B cell (primary cell): ENCODE measurements around the gene CNTNAP1. TPM values are rescaled to one million over a fixed set of nuclear protein-coding genes. Genes with fewer than 3 reads are reported as not detected.

ENCODE experiments used
- ATAC-seq: fragments of 200-7000 bp; cut with Tn5 transposase; one replicate; pipeline ENCODE4 v1.10.0; 2021; ENCODE audit warnings: low read depth, mild to moderate bottlenecking, moderate number of reproducible peaks, moderate library complexity
- CTCF ChIA-PET: fragments of 350-600 bp; sonication (Branson Sonifier 250); formaldehyde crosslinking; loops from one replicate; lab custom pipeline; 2021; ENCODE audit warnings: antibody characterized with exemption, inconsistent platforms; lab: Charles Lee
- POLR2A ChIA-PET: fragments of 350-600 bp; sonication (Branson Sonifier 250); formaldehyde crosslinking; loops from one replicate; lab custom pipeline; 2021; ENCODE audit warnings: antibody characterized with exemption; lab: Charles Lee
- DNase-seq: peaks from one replicate; pipeline ENCODE4 v3.0.0; 2013
- H2AFZ ChIP-seq: 2 replicates; pipeline ENCODE4 v1.6.1; 2012; ENCODE audit warnings: mild to moderate bottlenecking, low read depth, low read length; ENCODE audit not compliant: insufficient read depth, poor library complexity, severe bottlenecking
- H3K27ac ChIP-seq, 2 donors: 1 replicate in 1 of 2; 2 replicates in 1 of 2; pipeline ENCODE4 v1.5.1; 2012 to 2013; ENCODE audit warnings: low read length in 2 of 2, mild to moderate bottlenecking in 2 of 2, moderate library complexity in 1 of 2
- H3K27me3 ChIP-seq, 4 experiments: fragments of 200-600 bp in 1 of 4; sonication (generic) in 1 of 4; replicated peaks in 1 of 4; 1 replicate in 2 of 4; 2 replicates in 2 of 4; pipeline versions ENCODE4 v1.6.1 to v1.7.0; 2013 to 2016; ENCODE audit warnings: low read length in 3 of 4, mild to moderate bottlenecking in 2 of 4, mixed read lengths in 1 of 4, moderate library complexity in 1 of 4; ENCODE audit not compliant: insufficient read depth in 4 of 4, control insufficient read depth in 3 of 4; ENCODE audit errors: control extremely low read depth in 1 of 4
- H3K36me3 ChIP-seq, 2 experiments: replicated peaks in 1 of 2; 1 replicate in 1 of 2; 2 replicates in 1 of 2; pipeline versions ENCODE4 v1.6.1 to v1.7.1; 2013; ENCODE audit warnings: low read length in 1 of 2; ENCODE audit not compliant: insufficient read depth in 2 of 2, control insufficient read depth in 1 of 2; ENCODE audit errors: control extremely low read depth in 1 of 2, extremely low read depth in 1 of 2
- H3K4me1 ChIP-seq, 2 donors: fragments of 200-600 bp in 1 of 2; sonication (generic) in 1 of 2; 1 replicate in 1 of 2; 2 replicates in 1 of 2; pipeline versions ENCODE4 v1.5.1 to v1.6.1; 2013 to 2017; ENCODE audit warnings: low read length in 2 of 2; ENCODE audit not compliant: control insufficient read depth in 2 of 2, insufficient read depth in 2 of 2
- H3K4me2 ChIP-seq: replicated peaks from 2 replicates; pipeline ENCODE3; 2012; ENCODE audit warnings: mild to moderate bottlenecking, low read depth, low read length; ENCODE audit not compliant: poor library complexity, severe bottlenecking
- H3K4me3 ChIP-seq, 5 experiments: fragments of 200-600 bp in 1 of 5; sonication (generic) in 1 of 5; 1 replicate in 3 of 5; 2 replicates in 2 of 5; pipeline versions ENCODE4 v1.5.1 to v1.7.0; 2011 to 2016; ENCODE audit warnings: low read length in 4 of 5, mild to moderate bottlenecking in 4 of 5, low read depth in 2 of 5, control low read depth in 1 of 5, moderate library complexity in 1 of 5; ENCODE audit not compliant: insufficient read depth in 1 of 5; ENCODE audit errors: control extremely low read depth in 1 of 5, extremely low read depth in 1 of 5
- H3K79me2 ChIP-seq: fragments of 200-600 bp; sonication (generic); one replicate; pipeline ENCODE4 v1.6.0; 2016; ENCODE audit warnings: low read length; ENCODE audit not compliant: control insufficient read depth, insufficient read depth
- H3K9ac ChIP-seq: fragments of 200-600 bp; sonication (generic); 2 replicates; pipeline ENCODE4 v1.6.1; 2017; ENCODE audit warnings: mild to moderate bottlenecking, low read length, moderate library complexity
- H3K9me3 ChIP-seq, 3 donors: one replicate each; pipeline versions ENCODE4 v1.6.1 to v1.7.1; 2013; ENCODE audit warnings: low read length in 2 of 3; ENCODE audit not compliant: control insufficient read depth in 2 of 3, insufficient read depth in 1 of 3; ENCODE audit errors: control extremely low read depth in 1 of 3
- H4K20me1 ChIP-seq: 2 replicates; pipeline ENCODE4 v1.6.0; 2012; ENCODE audit warnings: mild to moderate bottlenecking, low read length; ENCODE audit not compliant: insufficient read depth, control insufficient read depth, poor library complexity, severe bottlenecking
- H3K27ac Mint-ChIP-seq: one replicate; pipeline ENCODE4 v1.8.0; 2021; ENCODE audit warnings: mixed read lengths
- H3K27me3 Mint-ChIP-seq: one replicate; pipeline ENCODE4 v1.8.0; 2021; ENCODE audit warnings: mixed read lengths
- H3K4me1 Mint-ChIP-seq: one replicate; pipeline ENCODE4 v1.8.0; 2021; ENCODE audit warnings: mixed read lengths
- H3K4me3 Mint-ChIP-seq: one replicate; pipeline ENCODE4 v1.8.0; 2021; ENCODE audit warnings: mixed read lengths
- H3K9me3 Mint-ChIP-seq: one replicate; pipeline ENCODE4 v1.8.0; 2022; ENCODE audit warnings: mixed read lengths; ENCODE audit not compliant: insufficient read depth
- CTCF ChIP-seq: fragments of 200-600 bp; IDR thresholded peaks from one replicate; pipeline ENCODE4 v1.8.0; 2022; ENCODE audit warnings: antibody characterized with exemption, mild to moderate bottlenecking
- EZH2 ChIP-seq: IDR thresholded peaks from 2 replicates; pipeline ENCODE4 v1.6.1; 2012; ENCODE audit warnings: borderline replicate concordance, low read depth, mild to moderate bottlenecking, moderate library complexity, low read length; ENCODE audit not compliant: insufficient read depth, poor library complexity, severe bottlenecking
- WGBS: methylation state at CpG from one replicate; pipeline ENCODE4 v1.1.5; 2013; ENCODE audit warnings: missing lambda C conversion rate; ENCODE audit not compliant: insufficient coverage; 5-methylcytosine and 5-hydroxymethylcytosine counted together
- intact Hi-C: fragments of 100-400 bp; cut with micrococcal nuclease; formaldehyde crosslinking; loops from one replicate; pipeline ENCODE4 v1.10.0; 2022
- polyA plus RNA-seq: library from polyadenylated mRNA; depleted of rRNA; stranded (reverse); fragments of >200 nt; gene quantifications from 2 replicates; pipeline ENCODE4 v1.2.3, GENCODE V29; 2012
- total RNA-seq, 2 donors: library from RNA; stranded (reverse); fragments of 120-200 nt in 1 of 2; gene quantifications; 1 replicate in 1 of 2; 2 replicates in 1 of 2; pipeline versions ENCODE4 v1.2.3 to v1.2.4, GENCODE V29; 2013 to 2022

Gene CNTNAP1
- total and polyA plus RNA-seq, 2 donors (not counting 1 experiment from before 2014, with no cell fraction given) = 3.5 to 4.7 TPM

- no peak overlapping the region for H2AFZ ChIP-seq
- WGBS = 82% methylated on average over 28 of the region's 28 CpGs
- H3K79me2 ChIP-seq = no peaks in the 10 kb centered on the region
- peak overlapping the region; percentile 87 for H3K4me3 Mint-ChIP-seq
- peak overlapping the region; percentile 65 for H3K27ac Mint-ChIP-seq
- peaks cover 48 to 56% of the 10 kb centered on the region in 2 donors for H3K4me1 ChIP-seq
- H3K27me3 Mint-ChIP-seq = peaks cover 18% of the 10 kb centered on the region
- intact Hi-C loops = loop anchor here (10.0 kb wide), 2 partner anchors 313 to 477 kb away; partner anchors contain the start of genes GHDC, PTGES3L and RUNDC1
- H4K20me1 ChIP-seq = peaks cover 17% of the 10 kb centered on the region
- H3K9me3 Mint-ChIP-seq = no peaks in the 10 kb centered on the region
- CTCF ChIA-PET = interaction anchor here (2.5 kb wide), 1 partner anchor 94 kb away, joined by 12 read pairs; the partner anchor contains the start of gene PSMC3IP
- peaks cover 0 to 71% (median 28%) of the 10 kb centered on the region in 4 experiments for H3K27me3 ChIP-seq
- no peak overlapping the region for H3K4me3 ChIP-seq
- H3K9ac ChIP-seq = no peak overlapping the region
- POLR2A ChIA-PET = no interaction called here
- H3K27ac ChIP-seq = no peak overlapping the region
- DNase-seq (no peak), ATAC-seq (no peak)
- peaks cover 0 to 30% (median 0%) of the 10 kb centered on the region in 3 donors for H3K9me3 ChIP-seq
- H3K4me1 Mint-ChIP-seq = peaks cover 42% of the 10 kb centered on the region
- TF ChIP-seq CTCF (no peak), EZH2 (no peak)
- H3K4me2 ChIP-seq = no peak overlapping the region
- no peaks in the 10 kb centered on the region for H3K36me3 ChIP-seq
These were observed 10.3 kb upstream of the CNTNAP1 start for GRCh38 chr17:42672038-42672437.

GRCh38 chr17:42673266-42673884 is 9.0 kb upstream of the CNTNAP1 start:
- H3K27me3 ChIP-seq = peaks cover 0 to 71% (median 28%) of the 10 kb centered on the region in 4 experiments
- peaks cover 26% of the 10 kb centered on the region for H4K20me1 ChIP-seq
- no peak overlapping the region for H3K4me3 ChIP-seq
- ChIA-PET POLR2A (no interaction called here), CTCF (interaction anchor here (0.6 to 2.5 kb wide), 8 partner anchors 10 to 95 kb away, joined by 3 to 13 read pairs (median 4); partner anchors contain the start of genes RETREG3 and TUBG1)
- H3K4me2 ChIP-seq = peak overlapping the region; percentile 65
- Mint-ChIP-seq H3K27ac (no peak overlapping the region), H3K27me3 (peaks cover 19% of the 10 kb centered on the region), H3K4me1 (peaks cover 50% of the 10 kb centered on the region), H3K9me3 (no peaks in the 10 kb centered on the region), H3K4me3 (no peak overlapping the region)
- intact Hi-C loops = loop anchor here (10.0 kb wide), 2 partner anchors 311 to 479 kb away; partner anchors contain the start of genes GHDC, PTGES3L and RUNDC1
- 39% methylated on average over 25 of the region's 30 CpGs for WGBS
- H2AFZ ChIP-seq = no peak overlapping the region
- H3K36me3 ChIP-seq = no peaks in the 10 kb centered on the region
- peaks cover 0 to 30% (median 0%) of the 10 kb centered on the region in 3 donors for H3K9me3 ChIP-seq
- no peak overlapping the region for H3K27ac ChIP-seq
- TF ChIP-seq CTCF (no peak), EZH2 (no peak)
- no peak for DNase-seq
- H3K9ac ChIP-seq = no peak overlapping the region
- peaks cover 57 to 66% of the 10 kb centered on the region in 2 donors for H3K4me1 ChIP-seq
- H3K79me2 ChIP-seq = no peaks in the 10 kb centered on the region
- no peak for ATAC-seq
